ENCODE results near the gene ANKHD1. TPM values are rescaled to one million over a fixed set of nuclear protein-coding genes. Genes with fewer than 3 reads are reported as not detected.

ANKHD1 gene
- total RNA-seq, 2 experiments from 2014 or later: 77.1 to 93.5 TPM

DNA sequence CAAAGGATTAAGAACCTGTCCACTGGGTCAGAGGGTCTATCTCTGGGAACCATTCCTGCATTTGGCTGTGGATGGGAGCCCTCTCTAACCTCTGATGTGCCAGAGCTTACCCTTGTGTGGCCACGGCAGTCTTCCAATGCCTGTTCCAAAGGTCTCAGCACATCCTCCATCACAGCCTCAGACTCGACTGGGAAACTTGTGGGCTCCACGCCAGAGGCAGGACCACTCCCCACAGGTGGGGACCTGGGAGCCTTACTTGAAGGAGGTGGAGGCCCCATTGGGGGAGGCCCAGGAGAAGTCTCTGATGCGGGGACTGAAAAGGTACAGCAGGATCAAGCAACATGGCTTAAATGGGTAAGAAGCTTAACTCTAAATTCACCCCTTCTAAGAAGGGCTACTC is 150.2 kb downstream of the ANKHD1 start:
- Mint-ChIP-seq H3K27ac (peak overlapping the region; percentile 38), H3K36me3 (ENCODE audit: low read depth) (peaks cover 70% of the 10 kb centered on the region), H3K4me3 (no peak overlapping the region), H3K4me1 (peaks cover 77% of the 10 kb centered on the region), H3K27me3 (no peaks in the 10 kb centered on the region), H3K9me3 (ENCODE audit: low read depth) (no peaks in the 10 kb centered on the region)
- ChIA-PET CTCF (interaction anchor here (0.6 to 0.7 kb wide), 2 partner anchors 10 to 12 kb away, joined by 3 read pairs; no protein-coding TSS in a partner anchor), POLR2A (interaction anchor here (0.7 to 1.8 kb wide), 2 partner anchors 96 to 436 kb away, joined by 3 to 4 read pairs; partner anchors contain the start of genes IK and NDUFA2)
- no peak for DNase-seq
- ATAC-seq: no peak
- intact Hi-C loops (cut with DNase I, micrococcal nuclease): loop anchor here (10.0 kb wide), 2 partner anchors 297 to 1063 kb away; partner anchors contain the start of gene DIAPH1 (in 2 of the 2)

DNA sequence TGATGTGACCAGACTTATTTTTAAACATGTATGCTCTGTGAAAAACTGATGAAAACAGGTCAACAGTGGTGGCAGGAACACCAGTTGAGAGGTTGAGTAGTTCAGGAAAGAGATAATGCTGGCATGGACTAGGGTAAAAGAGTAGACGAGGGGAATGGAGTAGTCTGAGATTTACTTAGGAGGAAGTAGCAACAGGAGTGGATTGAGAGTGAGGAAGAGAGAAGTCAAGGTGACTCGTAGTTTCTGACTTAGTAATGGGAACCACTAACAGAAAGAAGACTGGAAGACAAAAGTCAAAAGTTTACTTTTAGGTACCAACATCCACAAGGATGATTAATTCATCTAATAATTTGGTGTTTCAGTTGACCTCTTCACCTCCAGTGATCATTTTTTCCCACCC is 152.0 kb downstream of the ANKHD1 start:
- ChIA-PET CTCF (interaction anchor here (0.6 to 1.2 kb wide), 3 partner anchors 41 to 166 kb away, joined by 3 to 5 read pairs (median 3); no protein-coding TSS in a partner anchor), POLR2A (interaction anchor here (0.6 to 0.9 kb wide), 2 partner anchors 13 to 94 kb away, joined by 4 to 8 read pairs; partner anchors contain the start of genes IK and NDUFA2)
- no peaks in the 10 kb centered on the region for H3K9me3 Mint-ChIP-seq (ENCODE audit: low read depth)
- DNase-seq: no peak
- peak overlapping the region; percentile 93 for H3K27ac Mint-ChIP-seq
- H3K36me3 Mint-ChIP-seq (ENCODE audit: low read depth): peaks cover 63% of the 10 kb centered on the region
- H3K4me1 Mint-ChIP-seq: peaks cover 73% of the 10 kb centered on the region
- no peaks in the 10 kb centered on the region for H3K27me3 Mint-ChIP-seq
- H3K4me3 Mint-ChIP-seq: peak overlapping the region; percentile 89
- intact Hi-C loops (cut with DNase I, micrococcal nuclease): loop anchor here (1.0 to 10.0 kb wide), 3 partner anchors 19 to 1061 kb away; partner anchors contain the start of gene DIAPH1 (in 2 of the 2)
- ATAC-seq: peak; percentile 48

DNA sequence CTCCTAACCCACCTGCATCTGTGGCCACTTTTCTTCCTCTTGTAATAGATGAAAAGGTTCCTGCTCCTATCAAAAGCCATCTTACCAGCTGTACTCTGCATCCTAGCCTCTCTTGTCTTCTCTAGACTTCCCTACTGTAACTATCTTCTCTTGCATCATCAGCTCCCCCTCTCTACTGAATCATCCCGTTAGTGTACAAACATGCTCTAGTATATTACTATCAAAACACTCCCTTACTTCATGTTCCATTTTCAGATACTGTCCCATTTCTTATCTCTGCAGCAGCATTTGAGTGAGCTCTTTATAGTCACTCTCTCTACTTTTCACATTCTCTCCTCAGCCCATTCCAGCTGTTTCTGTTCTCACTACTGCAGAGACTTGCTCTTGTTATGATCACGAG is 152.8 kb downstream of the ANKHD1 start:
- DNase-seq (no peak), ATAC-seq (peak; percentile 13)
- no peaks in the 10 kb centered on the region for H3K27me3 Mint-ChIP-seq
- H3K4me3 Mint-ChIP-seq: peak overlapping the region; percentile 89
- ChIA-PET POLR2A (interaction anchor here (0.6 to 1.1 kb wide), 4 partner anchors 12 to 152 kb away, joined by 3 to 8 read pairs (median 4); partner anchors contain the start of genes IK and NDUFA2), CTCF (interaction anchor here (0.7 to 1.3 kb wide), 5 partner anchors 22 to 201 kb away, joined by 3 to 5 read pairs (median 3); no protein-coding TSS in a partner anchor)
- H3K36me3 Mint-ChIP-seq (ENCODE audit: low read depth): peaks cover 55% of the 10 kb centered on the region
- intact Hi-C loops (cut with DNase I, micrococcal nuclease): loop anchor here (10.0 kb wide), 2 partner anchors 300 to 1060 kb away; partner anchors contain the start of gene DIAPH1 (in 2 of the 2)
- H3K9me3 Mint-ChIP-seq (ENCODE audit: low read depth): no peaks in the 10 kb centered on the region
- H3K4me1 Mint-ChIP-seq: peaks cover 66% of the 10 kb centered on the region
- H3K27ac Mint-ChIP-seq: peak overlapping the region; percentile 93

DNA sequence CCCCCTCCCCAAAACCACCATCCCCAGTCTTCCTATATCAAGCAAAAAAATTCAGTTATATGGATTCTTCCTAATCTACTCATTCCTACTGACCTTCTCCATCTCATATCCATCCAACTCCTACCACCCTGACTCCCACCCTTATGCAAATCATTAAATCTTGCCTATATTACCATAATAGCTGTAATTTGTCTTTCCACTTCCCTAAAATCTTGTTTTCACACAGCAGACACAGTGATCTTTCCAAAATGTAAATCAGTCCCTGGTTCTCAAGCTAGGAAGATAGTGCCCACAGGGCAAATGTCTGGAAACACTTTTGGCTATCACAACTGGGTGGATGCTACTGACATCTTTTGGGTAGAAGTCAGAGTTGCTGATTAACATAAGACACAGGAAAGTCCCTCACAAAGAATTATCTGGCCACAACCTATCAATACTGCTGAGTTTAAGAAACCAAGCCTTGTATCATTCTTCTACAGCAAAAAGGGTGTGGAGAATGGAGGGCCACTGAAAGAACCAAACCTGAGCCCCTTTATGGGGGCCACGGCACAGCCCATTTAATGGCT is 154.2 kb downstream of the ANKHD1 start:
- intact Hi-C loops (cut with DNase I, micrococcal nuclease): loop anchor here (2.0 to 10.0 kb wide), 9 partner anchors 83 to 1059 kb away; partner anchors contain the start of genes DIAPH1 (in 2 of the 2), IK (in 1 of the 2), NDUFA2 (in 1 of the 2) and PFDN1 (in 1 of the 2)
- ATAC-seq (no peak), DNase-seq (no peak)
- H3K27me3 Mint-ChIP-seq: no peaks in the 10 kb centered on the region
- H3K9me3 Mint-ChIP-seq (ENCODE audit: low read depth): no peaks in the 10 kb centered on the region
- peak overlapping the region; percentile 93 for H3K27ac Mint-ChIP-seq
- peak overlapping the region; percentile 89 for H3K4me3 Mint-ChIP-seq
- peaks cover 42% of the 10 kb centered on the region for H3K36me3 Mint-ChIP-seq (ENCODE audit: low read depth)
- peaks cover 54% of the 10 kb centered on the region for H3K4me1 Mint-ChIP-seq
- POLR2A ChIA-PET: no interaction called here
- CTCF ChIA-PET: interaction anchor here (0.7 to 2.0 kb wide), 5 partner anchors 15 to 1154 kb away, joined by 3 to 5 read pairs (median 3); partner anchors contain the start of genes IK and NDUFA2

DNA sequence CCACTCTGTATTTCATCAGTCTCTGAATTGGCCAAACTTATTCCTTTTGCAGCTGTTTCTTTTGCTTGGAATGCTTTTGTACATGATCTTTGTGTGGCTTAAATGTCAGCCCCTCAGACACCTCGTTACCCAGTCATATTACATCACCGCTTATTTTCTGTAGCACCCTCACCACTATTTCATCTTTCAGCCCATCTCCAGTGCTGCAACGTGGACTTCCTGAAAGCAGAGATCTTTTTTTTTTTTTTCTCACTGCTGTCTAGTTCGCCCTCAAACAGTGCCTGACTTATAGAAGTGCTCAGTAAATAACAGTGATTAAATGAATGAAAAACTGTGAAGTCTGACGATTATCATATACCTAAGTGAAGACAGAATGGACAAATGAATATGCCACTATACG is 154.8 kb downstream of the ANKHD1 start:
- no peaks in the 10 kb centered on the region for H3K9me3 Mint-ChIP-seq (ENCODE audit: low read depth)
- intact Hi-C loops (cut with DNase I, micrococcal nuclease): loop anchor here (2.0 to 10.0 kb wide), 9 partner anchors 82 to 1058 kb away; partner anchors contain the start of genes DIAPH1 (in 2 of the 2), IK (in 1 of the 2), NDUFA2 (in 1 of the 2) and PFDN1 (in 1 of the 2)
- peaks cover 38% of the 10 kb centered on the region for H3K36me3 Mint-ChIP-seq (ENCODE audit: low read depth)
- H3K27me3 Mint-ChIP-seq: no peaks in the 10 kb centered on the region
- ChIA-PET POLR2A (no interaction called here), CTCF (interaction anchor here (0.7 to 2.0 kb wide), 5 partner anchors 9 to 704 kb away, joined by 3 to 9 read pairs (median 3); partner anchors contain the start of genes EIF4EBP3, IK and NDUFA2)
- peak overlapping the region; percentile 89 for H3K4me3 Mint-ChIP-seq
- DNase-seq: no peak
- H3K4me1 Mint-ChIP-seq: peaks cover 48% of the 10 kb centered on the region
- H3K27ac Mint-ChIP-seq: peak overlapping the region; percentile 93
- ATAC-seq: no peak

DNA sequence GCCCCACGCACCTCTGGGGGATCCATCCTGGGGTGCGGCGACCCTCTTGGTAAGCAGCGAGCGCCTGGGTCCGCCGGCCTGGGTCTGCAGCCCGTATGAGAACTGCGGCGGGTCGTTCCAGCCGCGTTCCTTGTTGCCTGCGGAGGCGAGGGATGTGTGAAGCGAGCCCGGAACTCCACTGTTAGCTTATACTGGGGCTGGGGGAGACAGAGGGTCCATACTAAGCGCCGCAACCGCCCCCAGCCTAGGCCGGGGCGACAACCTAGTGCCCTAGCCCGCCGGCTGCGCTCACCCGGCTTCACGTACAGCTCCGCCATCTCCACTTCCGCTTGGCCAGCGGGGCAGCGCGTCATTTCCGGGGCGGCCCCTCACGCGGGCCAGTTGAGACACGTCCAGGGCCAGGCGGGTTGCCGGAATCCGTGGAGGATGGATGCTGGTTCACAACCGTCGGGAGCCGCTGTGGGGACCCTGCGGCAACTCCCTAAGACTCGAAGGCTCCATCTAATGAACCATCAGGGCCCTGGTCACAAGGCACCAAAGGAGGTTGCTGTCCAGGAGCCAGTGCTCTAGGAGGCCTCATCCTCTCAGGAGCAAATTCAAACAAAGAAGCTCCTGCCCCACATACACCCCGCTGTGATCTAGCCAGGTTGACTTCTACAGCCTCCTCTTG is 155.6 kb downstream of the ANKHD1 start, which contains the start of gene SRA1:
Gene SRA1, minus strand, starts transcription at position 338 of the 670 bp plus-strand sequence. Its CDS starts 21 bp downstream, at position 317.
- intact Hi-C loops (cut with DNase I, micrococcal nuclease): loop anchor here (1.0 to 10.0 kb wide), 13 partner anchors 10 to 1058 kb away; partner anchors contain the start of genes DIAPH1 (in 2 of the 2), EIF4EBP3 (in 2 of the 2), TMCO6 (in 2 of the 2) and ANKHD1 (in 1 of the 2)
- no peaks in the 10 kb centered on the region for H3K27me3 Mint-ChIP-seq
- ATAC-seq (peak; percentile 83), DNase-seq (peak; percentile 92)
- POLR2A ChIA-PET: interaction anchor here (1.3 kb wide), 1 partner anchor 10 kb away, joined by 5 read pairs; the partner anchor contains the start of gene EIF4EBP3
- H3K36me3 Mint-ChIP-seq (ENCODE audit: low read depth): peaks cover 37% of the 10 kb centered on the region
- H3K4me1 Mint-ChIP-seq: peaks cover 45% of the 10 kb centered on the region
- CTCF ChIA-PET: interaction anchor here (0.6 to 2.0 kb wide), 5 partner anchors 10 to 1043 kb away, joined by 3 to 9 read pairs (median 3); partner anchors contain the start of genes EIF4EBP3, IK and NDUFA2
- H3K4me3 Mint-ChIP-seq: peak within 1 kb of the TSS; percentile 89
- no peaks in the 10 kb centered on the region for H3K9me3 Mint-ChIP-seq (ENCODE audit: low read depth)
- H3K27ac Mint-ChIP-seq: peak within 1 kb of the TSS; percentile 93

DNA sequence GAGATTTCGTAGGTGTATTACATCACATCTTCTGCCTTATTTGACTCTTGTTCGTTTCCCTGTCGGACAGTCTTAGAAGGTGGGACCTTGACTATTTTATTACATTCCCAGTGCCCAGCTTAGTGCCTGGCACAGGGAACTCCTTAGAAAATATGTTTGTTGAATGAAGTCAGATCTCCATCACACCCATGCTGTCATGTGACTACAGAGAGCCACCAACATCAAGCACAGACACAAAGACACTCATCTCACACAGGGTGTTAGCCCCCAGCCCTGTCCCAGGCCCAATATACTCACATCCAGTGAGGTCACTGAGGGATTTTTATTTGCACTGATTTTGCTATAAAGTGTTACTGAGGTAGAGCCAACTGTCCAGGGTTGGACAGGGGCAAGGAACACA is 156.3 kb downstream of the ANKHD1 start:
- H3K4me1 Mint-ChIP-seq: peaks cover 45% of the 10 kb centered on the region
- peak overlapping the region; percentile 89 for H3K27ac Mint-ChIP-seq
- CTCF ChIA-PET: interaction anchor here (0.5 to 1.8 kb wide), 3 partner anchors 10 to 1043 kb away, joined by 3 to 9 read pairs (median 3); partner anchors contain the start of gene EIF4EBP3
- no peaks in the 10 kb centered on the region for H3K27me3 Mint-ChIP-seq
- H3K9me3 Mint-ChIP-seq (ENCODE audit: low read depth): no peaks in the 10 kb centered on the region
- POLR2A ChIA-PET: interaction anchor here (1.3 kb wide), 1 partner anchor 11 kb away, joined by 5 read pairs; the partner anchor contains the start of gene EIF4EBP3
- peaks cover 33% of the 10 kb centered on the region for H3K36me3 Mint-ChIP-seq (ENCODE audit: low read depth)
- ATAC-seq: no peak
- DNase-seq: no peak
- peak overlapping the region; percentile 89 for H3K4me3 Mint-ChIP-seq
- intact Hi-C loops (cut with DNase I, micrococcal nuclease): loop anchor here (1.0 to 10.0 kb wide), 13 partner anchors 11 to 1057 kb away; partner anchors contain the start of genes DIAPH1 (in 2 of the 2), EIF4EBP3 (in 2 of the 2), TMCO6 (in 2 of the 2) and ANKHD1 (in 1 of the 2)

DNA sequence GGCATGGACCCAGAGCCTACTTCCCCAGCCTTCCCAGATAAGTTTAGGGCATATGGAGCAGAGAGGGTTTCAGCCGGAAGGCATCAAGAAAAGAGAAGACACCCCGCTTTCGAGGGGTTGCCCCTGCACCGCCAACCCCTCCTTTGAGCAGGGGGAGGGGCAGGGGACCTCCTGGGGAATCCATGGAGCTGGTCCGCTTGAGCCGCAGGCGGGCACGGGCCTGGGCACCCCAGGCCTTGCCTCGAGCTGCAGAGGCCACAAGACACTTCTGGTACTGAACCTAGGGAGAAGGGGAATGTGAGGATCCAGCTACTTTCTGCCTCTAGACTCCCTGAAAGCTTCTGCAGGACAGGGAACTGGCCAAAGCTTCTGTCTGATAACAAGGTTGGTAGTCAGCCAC is 156.9 kb downstream of the ANKHD1 start:
- intact Hi-C loops (cut with DNase I, micrococcal nuclease): loop anchor here (5.0 to 10.0 kb wide), 5 partner anchors 144 to 1056 kb away; partner anchors contain the start of genes DIAPH1 (in 2 of the 2), PFDN1 (in 1 of the 2), PURA (in 1 of the 2) and ZMAT2 (in 1 of the 2)
- DNase-seq: no peak
- POLR2A ChIA-PET: no interaction called here
- Mint-ChIP-seq H3K27me3 (no peaks in the 10 kb centered on the region), H3K36me3 (ENCODE audit: low read depth) (peaks cover 28% of the 10 kb centered on the region), H3K27ac (no peak overlapping the region), H3K9me3 (ENCODE audit: low read depth) (no peaks in the 10 kb centered on the region), H3K4me1 (peaks cover 44% of the 10 kb centered on the region), H3K4me3 (no peak overlapping the region)
- no peak for ATAC-seq
- CTCF ChIA-PET: interaction anchor here (0.5 to 1.3 kb wide), 2 partner anchors 12 to 138 kb away, joined by 3 read pairs; no protein-coding TSS in a partner anchor

DNA sequence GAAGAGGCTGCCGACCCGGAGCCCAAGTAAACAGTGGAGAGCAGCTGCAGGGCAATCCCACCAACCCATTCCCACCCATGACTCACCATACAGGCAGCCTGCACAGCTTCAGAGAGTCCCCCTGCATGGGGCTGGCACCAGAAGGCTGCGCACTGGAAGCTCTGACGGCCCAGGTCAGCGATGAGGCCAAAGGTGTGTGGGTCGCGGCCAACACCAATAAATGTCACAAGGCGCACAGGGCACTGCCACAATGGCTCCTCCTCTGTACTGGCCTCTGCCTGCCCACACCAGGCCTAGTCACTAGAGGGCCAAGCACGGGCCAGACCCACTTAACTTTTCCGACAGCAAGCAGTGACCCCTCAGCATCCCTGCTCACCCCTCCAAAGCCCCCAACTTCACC is 158.6 kb downstream of the ANKHD1 start:
- intact Hi-C loops (cut with DNase I, micrococcal nuclease): loop anchor here in 1 of 2 experiments (5.0 kb wide), 1 partner anchor 152 kb away; no protein-coding TSS in a partner anchor
- ATAC-seq: no peak

More for the DNA sequence above, 158.6 kb downstream of the ANKHD1 start:
- no peaks in the 10 kb centered on the region for H3K27me3 Mint-ChIP-seq
- no peak overlapping the region for H3K4me3 Mint-ChIP-seq
- H3K4me1 Mint-ChIP-seq: peaks cover 33% of the 10 kb centered on the region
- H3K36me3 Mint-ChIP-seq (ENCODE audit: low read depth): peaks cover 20% of the 10 kb centered on the region
- CTCF ChIA-PET: no interaction called here
- no peaks in the 10 kb centered on the region for H3K9me3 Mint-ChIP-seq (ENCODE audit: low read depth)
- no peak for DNase-seq
- POLR2A ChIA-PET: no interaction called here
- no peak overlapping the region for H3K27ac Mint-ChIP-seq
